Thoracic aorta (tissue), 2 donors: ENCODE data around the gene MPZL1. TPM values are rescaled to one million over a fixed set of nuclear protein-coding genes. Genes with fewer than 3 reads are reported as not detected.

Experiments used
- ATAC-seq: fragments of 150-250 bp; one replicate; pipeline ENCODE4 v1.8.0; 2017; ENCODE audit warnings: low read depth; ENCODE audit not compliant: insufficient number of reproducible peaks, low FRiP score
- DNase-seq: peaks from one replicate; pipeline ENCODE4 v3.0.0-alpha.2; 2020; ENCODE audit warnings: low spot score
- H3K27ac ChIP-seq, 2 donors: fragments of 200-600 bp; sonication (generic); 1 replicate in 1 of 2; 2 replicates in 1 of 2; pipeline ENCODE4 v1.5.1; 2016; ENCODE audit warnings: mild to moderate bottlenecking in 2 of 2, moderate library complexity in 2 of 2
- H3K27me3 ChIP-seq: fragments of 200-600 bp; sonication (generic); replicated peaks from 2 replicates; pipeline ENCODE4 v1.6.0; 2016; ENCODE audit warnings: mild to moderate bottlenecking; ENCODE audit not compliant: insufficient read depth
- H3K36me3 ChIP-seq: fragments of 200-600 bp; sonication (generic); one replicate; pipeline ENCODE4 v1.5.1; 2016
- H3K4me1 ChIP-seq, 2 donors: fragments of 200-600 bp; sonication (generic); 1 replicate in 1 of 2; 2 replicates in 1 of 2; pipeline versions ENCODE4 v1.5.1 to v1.6.0; 2016; ENCODE audit warnings: low read depth in 2 of 2, mild to moderate bottlenecking in 1 of 2; ENCODE audit not compliant: control insufficient read depth in 1 of 2
- H3K4me3 ChIP-seq: fragments of 200-600 bp; sonication (generic); 2 replicates; pipeline ENCODE4 v1.5.1; 2016; ENCODE audit warnings: mild to moderate bottlenecking
- H3K9me3 ChIP-seq: fragments of 200-600 bp; sonication (generic); 2 replicates; pipeline ENCODE4 v1.5.1; 2016
- CTCF ChIP-seq: fragments of 200-600 bp; sonication (generic); IDR thresholded peaks from one replicate; pipeline ENCODE4 v1.5.1; 2019; ENCODE audit warnings: antibody characterized with exemption
- total RNA-seq, 2 donors: library from RNA; depleted of rRNA; stranded (reverse); fragments of >200 nt; gene quantifications; one replicate each; pipeline versions ENCODE4 v1.1.0 to v1.2.3, GENCODE V29; 2016

Gene MPZL1
- total RNA-seq, 2 donors from 2014 or later = 92.6 to 108 TPM

- no peak overlapping the region for H3K4me3 ChIP-seq
- no peaks in the 10 kb centered on the region for H3K27me3 ChIP-seq
- H3K36me3 ChIP-seq = no peaks in the 10 kb centered on the region
- no peak for DNase-seq
- no peaks in the 10 kb centered on the region for H3K9me3 ChIP-seq
- no peak overlapping the region for H3K27ac ChIP-seq
- ATAC-seq = no peak
- TF ChIP-seq CTCF = no peak
- peaks cover 16 to 31% of the 10 kb centered on the region in 2 donors for H3K4me1 ChIP-seq
These were observed 72.3 kb downstream of the MPZL1 start for GRCh38 chr1:167794043-167794442.

- Histone ChIP-seq H3K9me3 (no peaks in the 10 kb centered on the region), H3K27me3 (no peaks in the 10 kb centered on the region), H3K4me3 (no peak overlapping the region), H3K36me3 (no peaks in the 10 kb centered on the region), H3K4me1 (peaks cover 16 to 31% of the 10 kb centered on the region in 2 donors), H3K27ac (peak overlapping the region; percentile 62 to 72)
- no peak for TF ChIP-seq CTCF
- ATAC-seq (no peak), DNase-seq (no peak)
These were observed 74.3 kb downstream of the MPZL1 start for GRCh38 chr1:167795810-167796740.

GRCh38 chr1:167797015-167797414 lies 75.2 kb downstream of the MPZL1 start:
- peak overlapping the region; percentile 62 to 72 for H3K27ac ChIP-seq
- no peaks in the 10 kb centered on the region for H3K27me3 ChIP-seq
- H3K4me3 ChIP-seq = peak overlapping the region; percentile 28
- no peak for TF ChIP-seq CTCF
- no peaks in the 10 kb centered on the region for H3K36me3 ChIP-seq
- peak; percentile 97 for ATAC-seq
- no peaks in the 10 kb centered on the region for H3K9me3 ChIP-seq
- H3K4me1 ChIP-seq = peaks cover 16 to 31% of the 10 kb centered on the region in 2 donors
- DNase-seq = peak; percentile 71

- H3K4me3 ChIP-seq = no peak overlapping the region
- no peaks in the 10 kb centered on the region for H3K36me3 ChIP-seq
- DNase-seq (no peak), ATAC-seq (no peak)
- no peaks in the 10 kb centered on the region for H3K9me3 ChIP-seq
- no peaks in the 10 kb centered on the region for H3K27me3 ChIP-seq
- no peak overlapping the region for H3K27ac ChIP-seq
- no peak for TF ChIP-seq CTCF
- peaks cover 16 to 38% of the 10 kb centered on the region in 2 donors for H3K4me1 ChIP-seq
These were observed 77.2 kb downstream of the MPZL1 start for GRCh38 chr1:167798952-167799351.

- TF ChIP-seq CTCF = no peak
- ATAC-seq = no peak
- H3K4me1 ChIP-seq = peaks cover 16 to 38% of the 10 kb centered on the region in 2 donors
These were observed 78.0 kb downstream of the MPZL1 start for GRCh38 chr1:167799747-167800146.

More at GRCh38 chr1:167799747-167800146, 78.0 kb downstream of the MPZL1 start:
- Histone ChIP-seq H3K4me3 (no peak overlapping the region), H3K27ac (no peak overlapping the region), H3K9me3 (no peaks in the 10 kb centered on the region), H3K27me3 (no peaks in the 10 kb centered on the region), H3K36me3 (no peaks in the 10 kb centered on the region)
- DNase-seq = no peak
